C4-2B (cell line): Measurements from ENCODE around the gene SLC25A46.

Experiments
- H3K27ac ChIP-seq: fragments of 450-650 bp; 2 replicates; pipeline ENCODE4 v1.5.1; 2017
- ZFX ChIP-seq: fragments of 450-650 bp; IDR thresholded peaks from 2 replicates; pipeline ENCODE4 v1.6.1; 2017
- TF ChIP-seq, protein P1 (sequence below): fragments of 450-650 bp; conservative IDR thresholded peaks from 2 replicates; pipeline ENCODE4 v1.5.1; 2017; ENCODE audit warnings: mild to moderate bottlenecking

Gene SLC25A46

DNA sequence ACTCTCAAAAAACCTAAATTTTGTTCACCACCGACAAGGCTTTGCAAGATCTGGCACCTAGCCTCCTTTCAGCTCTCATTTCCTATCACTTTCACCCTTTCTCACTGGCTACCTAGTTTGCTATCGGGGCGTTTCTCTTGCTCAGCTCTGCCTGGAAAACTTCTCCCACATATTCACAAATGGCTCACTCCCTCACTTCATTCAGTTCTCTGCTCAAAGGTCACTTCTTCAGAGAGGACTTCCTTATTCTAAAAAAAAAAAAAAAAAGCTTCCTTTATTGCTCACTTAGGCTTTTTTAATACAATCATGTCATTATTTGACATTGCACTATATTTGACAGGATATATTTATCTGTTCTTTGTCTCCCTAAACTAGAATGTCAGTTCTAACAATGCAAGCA, 2.1 kb upstream of the SLC25A46 start:
- TF ChIP-seq, protein P1, sequence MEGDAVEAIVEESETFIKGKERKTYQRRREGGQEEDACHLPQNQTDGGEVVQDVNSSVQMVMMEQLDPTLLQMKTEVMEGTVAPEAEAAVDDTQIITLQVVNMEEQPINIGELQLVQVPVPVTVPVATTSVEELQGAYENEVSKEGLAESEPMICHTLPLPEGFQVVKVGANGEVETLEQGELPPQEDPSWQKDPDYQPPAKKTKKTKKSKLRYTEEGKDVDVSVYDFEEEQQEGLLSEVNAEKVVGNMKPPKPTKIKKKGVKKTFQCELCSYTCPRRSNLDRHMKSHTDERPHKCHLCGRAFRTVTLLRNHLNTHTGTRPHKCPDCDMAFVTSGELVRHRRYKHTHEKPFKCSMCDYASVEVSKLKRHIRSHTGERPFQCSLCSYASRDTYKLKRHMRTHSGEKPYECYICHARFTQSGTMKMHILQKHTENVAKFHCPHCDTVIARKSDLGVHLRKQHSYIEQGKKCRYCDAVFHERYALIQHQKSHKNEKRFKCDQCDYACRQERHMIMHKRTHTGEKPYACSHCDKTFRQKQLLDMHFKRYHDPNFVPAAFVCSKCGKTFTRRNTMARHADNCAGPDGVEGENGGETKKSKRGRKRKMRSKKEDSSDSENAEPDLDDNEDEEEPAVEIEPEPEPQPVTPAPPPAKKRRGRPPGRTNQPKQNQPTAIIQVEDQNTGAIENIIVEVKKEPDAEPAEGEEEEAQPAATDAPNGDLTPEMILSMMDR = no peak
- TF ChIP-seq ZFX = no peak
- H3K27ac ChIP-seq = no peak overlapping the region

DNA sequence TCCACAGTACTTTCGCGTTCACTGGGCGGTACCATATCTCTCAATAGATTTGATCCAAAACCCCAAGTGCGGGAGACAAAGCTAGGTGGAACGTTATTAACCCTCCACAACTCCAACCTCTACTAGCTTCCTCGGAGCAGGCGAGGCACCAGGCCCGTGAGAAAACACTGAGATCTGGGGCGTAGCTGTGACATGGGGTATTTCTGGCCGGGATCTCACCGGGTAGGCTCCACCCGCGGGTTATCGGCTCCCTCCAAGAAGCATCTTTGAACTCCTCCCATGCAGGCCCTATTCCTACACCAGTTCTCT, 350 bp upstream of the SLC25A46 start:
- no peak for TF ChIP-seq ZFX
- TF ChIP-seq, protein P1 = no peak
- peak overlapping the region; percentile 76 for H3K27ac ChIP-seq

DNA sequence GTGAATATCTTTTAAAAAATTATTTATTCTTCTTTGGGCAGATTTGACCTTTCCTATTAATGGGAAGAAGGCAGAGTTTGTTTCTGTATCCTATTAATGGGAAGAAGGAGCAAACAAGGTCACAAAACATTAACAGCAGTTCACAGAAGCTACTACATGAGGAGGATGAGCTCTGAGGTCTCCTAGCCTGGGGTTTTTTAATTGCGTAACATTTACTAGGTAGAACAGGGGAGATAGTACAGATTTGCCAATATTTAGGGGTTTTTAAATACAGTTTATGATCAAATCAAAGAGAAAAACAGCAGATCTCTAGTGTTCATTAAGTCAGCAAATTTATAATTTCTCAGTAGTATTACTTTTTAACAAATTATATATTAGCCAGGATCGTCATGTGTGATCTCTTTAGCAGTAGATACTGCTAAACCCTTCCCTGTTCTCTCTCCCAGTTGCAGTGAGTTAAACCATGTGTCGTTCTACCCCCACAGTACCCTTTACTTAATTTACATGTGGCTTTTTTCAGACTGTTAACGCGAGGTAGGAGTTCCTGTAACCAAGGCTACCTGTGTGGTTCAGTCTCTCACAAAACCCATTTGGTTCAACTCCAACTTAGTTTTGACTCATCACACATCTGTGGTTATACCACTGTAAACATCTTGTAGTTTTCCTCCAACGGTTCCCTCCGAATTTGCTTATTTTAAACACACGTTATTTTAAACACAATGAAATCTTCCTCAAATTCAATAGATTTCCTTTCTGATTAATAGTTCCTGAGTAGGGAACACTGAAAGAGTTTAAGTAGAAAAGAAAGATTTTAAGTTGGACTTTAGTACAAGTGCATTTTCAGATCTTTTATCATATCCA, 13.3 kb downstream of the SLC25A46 start:
- TF ChIP-seq ZFX = no peak
- TF ChIP-seq, protein P1 = no peak
- no peak overlapping the region for H3K27ac ChIP-seq

DNA sequence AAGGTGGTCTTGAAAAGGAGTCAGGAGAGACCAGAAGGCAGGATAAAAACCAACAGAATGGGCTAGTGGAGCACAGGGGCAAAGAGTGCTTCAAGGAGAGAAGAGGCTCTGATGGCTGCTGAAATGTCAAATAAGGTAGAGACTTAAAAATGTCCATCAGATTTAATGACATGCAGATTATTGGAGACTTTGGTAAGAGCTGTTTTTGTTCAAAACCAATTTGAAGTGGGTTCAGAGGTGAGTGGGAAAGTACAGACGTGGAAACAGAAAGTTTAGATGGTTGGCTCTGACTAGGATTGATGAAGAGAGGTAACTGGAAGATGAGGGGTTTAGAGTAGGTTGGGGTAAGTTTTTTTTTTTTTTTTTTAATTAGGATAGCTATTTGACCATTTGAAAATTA, 14.1 kb downstream of the SLC25A46 start:
- H3K27ac ChIP-seq = no peak overlapping the region
- TF ChIP-seq ZFX = no peak
- TF ChIP-seq, protein P1 = no peak

DNA sequence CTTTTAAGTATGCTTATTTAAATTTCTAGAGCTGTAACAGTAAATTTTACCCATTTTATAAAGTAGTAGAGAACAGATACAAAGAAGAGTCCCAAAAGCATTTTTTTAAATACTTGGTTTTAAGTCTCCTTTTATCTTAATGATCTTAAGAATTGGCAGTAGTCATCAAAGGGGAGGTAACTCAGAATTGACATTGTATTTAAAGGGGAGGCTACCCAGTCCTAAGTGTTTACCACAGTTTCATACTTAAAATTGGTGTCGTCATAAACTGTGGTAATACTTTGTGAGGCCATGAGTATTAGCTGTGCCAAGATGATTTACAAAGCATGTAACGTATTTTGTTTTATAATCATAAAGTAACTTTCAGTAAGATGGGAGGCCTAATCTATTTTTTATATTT, 14.8 kb downstream of the SLC25A46 start:
- TF ChIP-seq, protein P1 = no peak
- no peak for TF ChIP-seq ZFX
- H3K27ac ChIP-seq = no peak overlapping the region

DNA sequence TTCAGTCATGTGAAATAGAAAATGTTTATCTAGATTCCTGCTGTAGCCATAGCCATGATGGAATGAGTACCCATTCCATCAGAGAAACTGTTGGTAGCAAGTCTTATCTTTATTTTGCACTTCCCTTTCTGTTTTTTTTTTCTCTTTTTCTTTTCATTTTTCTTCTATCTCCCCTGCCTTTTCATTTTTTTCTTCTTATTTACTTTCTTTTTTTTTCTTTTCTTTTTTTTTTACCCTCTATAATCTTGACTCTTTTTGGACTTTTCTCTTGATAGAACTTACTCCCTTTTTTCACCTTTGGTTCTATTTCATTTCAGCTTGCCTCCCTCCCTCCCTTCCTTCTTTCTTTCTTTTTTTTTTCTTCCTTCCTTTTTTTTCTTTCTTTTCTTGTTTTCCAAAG, 15.4 kb downstream of the SLC25A46 start:
- H3K27ac ChIP-seq = no peak overlapping the region
- no peak for TF ChIP-seq ZFX
- TF ChIP-seq, protein P1 = no peak

DNA sequence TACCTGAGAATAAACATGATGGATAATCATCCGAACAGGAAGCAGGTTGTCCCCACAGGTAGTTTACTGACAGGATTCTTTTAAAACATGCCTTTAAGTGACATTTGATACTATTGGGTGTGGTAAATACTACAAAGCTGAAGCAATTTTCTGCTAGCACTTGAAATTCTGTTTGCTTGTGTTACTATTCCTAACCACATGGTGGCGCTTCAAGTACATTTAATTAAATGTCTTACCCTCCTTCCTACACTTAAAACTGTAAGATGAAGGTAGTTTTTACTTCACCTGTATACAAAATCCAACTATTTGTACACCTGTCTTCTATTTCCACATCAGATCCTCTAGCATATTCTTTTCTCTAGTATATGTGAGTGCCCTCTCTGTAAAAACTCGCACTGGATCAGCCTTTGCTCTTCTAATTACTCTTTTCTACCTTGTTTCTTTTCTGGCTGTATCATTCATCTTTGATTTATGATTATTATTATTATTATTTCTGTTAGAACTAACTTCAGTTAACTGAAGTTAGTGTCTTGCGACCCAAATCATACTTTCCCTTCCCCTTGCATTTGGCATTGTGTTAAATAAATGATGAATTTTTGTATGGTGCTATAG, 18.4 kb downstream of the SLC25A46 start:
- TF ChIP-seq ZFX = no peak
- TF ChIP-seq, protein P1 = peak; percentile 79
- H3K27ac ChIP-seq = no peak overlapping the region
